SK-N-SH (cell line): ENCODE results near the gene NAA38. TPM values are rescaled to one million over a fixed set of nuclear protein-coding genes. Genes with fewer than 3 reads are reported as not detected.

Source experiments
- CHD2 ChIP-seq: fragments of 150-350 bp; IDR thresholded peaks from 2 replicates; pipeline ENCODE4 v1.6.1; 2018; ENCODE audit warnings: low read length; ENCODE audit not compliant: partially characterized antibody
- EZH2phosphoT487 ChIP-seq: fragments of 200-600 bp; sonication (generic); IDR thresholded peaks from 2 replicates; pipeline ENCODE4 v1.6.1; 2017; ENCODE audit warnings: low read depth, mixed run types, mild to moderate bottlenecking, antibody characterized with exemption, moderate library complexity, borderline replicate concordance
- FOSL2 ChIP-seq: IDR thresholded peaks from 2 replicates; pipeline ENCODE4 v1.4.0; 2012; ENCODE audit warnings: low read depth, mild to moderate bottlenecking, moderate library complexity, borderline replicate concordance
- FOXJ3 ChIP-seq: sonication (generic); formaldehyde crosslinking; IDR thresholded peaks from 2 replicates; pipeline ENCODE4 v1.5.1; 2020; ENCODE audit warnings: mild to moderate bottlenecking, missing genetic modification reagents
- GABPA ChIP-seq: IDR thresholded peaks from 2 replicates; pipeline ENCODE4 v1.4.0; 2012; ENCODE audit warnings: low read depth, mild to moderate bottlenecking
- GATA2 ChIP-seq: sonication (generic); formaldehyde crosslinking; IDR thresholded peaks from 2 replicates; pipeline ENCODE4 v1.5.0; 2020; ENCODE audit warnings: mild to moderate bottlenecking, missing genetic modification reagents
- JUND ChIP-seq: IDR thresholded peaks from 2 replicates; pipeline ENCODE4 v1.4.0; 2012
- MEF2A ChIP-seq: IDR thresholded peaks from 2 replicates; pipeline ENCODE4 v1.4.0; 2012; ENCODE audit warnings: low read depth, borderline replicate concordance
- NFIC ChIP-seq: IDR thresholded peaks from 2 replicates; pipeline ENCODE4 v1.4.0; 2012; ENCODE audit warnings: borderline replicate concordance
- RCOR1 ChIP-seq: fragments of 150-350 bp; IDR thresholded peaks from 2 replicates; pipeline ENCODE4 v1.6.1; 2017; ENCODE audit warnings: antibody characterized with exemption, low read length
- RFX5 ChIP-seq: IDR thresholded peaks from 2 replicates; pipeline ENCODE4 v1.6.1; 2012; ENCODE audit warnings: mild to moderate bottlenecking, improper control_type of control experiment, low read length
- RXRA ChIP-seq: IDR thresholded peaks from 2 replicates; pipeline ENCODE4 v1.4.0; 2012; ENCODE audit warnings: low read depth, mild to moderate bottlenecking, borderline replicate concordance
- TAF1 ChIP-seq: IDR thresholded peaks from 2 replicates; pipeline ENCODE4 v1.6.1; 2012; ENCODE audit warnings: low read depth, mild to moderate bottlenecking, low read length, moderate library complexity, borderline replicate concordance
- TCF12 ChIP-seq: IDR thresholded peaks from 2 replicates; pipeline ENCODE4 v1.4.0; 2012
- TEAD4 ChIP-seq: IDR thresholded peaks from 2 replicates; pipeline ENCODE4 v1.4.0; 2012; ENCODE audit warnings: mild to moderate bottlenecking, borderline replicate concordance; ENCODE audit not compliant: insufficient read depth
- YY1 ChIP-seq: IDR thresholded peaks from 2 replicates; pipeline ENCODE4 v1.4.0; 2012; ENCODE audit warnings: low read depth, mild to moderate bottlenecking
- polyA plus RNA-seq, 3 experiments: library from polyadenylated mRNA; depleted of rRNA; stranded (reverse); fragments of >200 nt; gene quantifications; 2 replicates each; pipeline ENCODE4 v1.2.3, GENCODE V29; 2012
- TF ChIP-seq, protein P1 (sequence below): IDR thresholded peaks from 2 replicates; pipeline ENCODE4 v1.6.1; 2012; ENCODE audit warnings: mild to moderate bottlenecking, low read depth, low read length, moderate library complexity
- TF ChIP-seq, protein P2 (sequence below): IDR thresholded peaks from 2 replicates; pipeline ENCODE4 v1.4.0; 2012; ENCODE audit warnings: low read depth, borderline replicate concordance
- TF ChIP-seq, protein P3 (sequence below): IDR thresholded peaks from 2 replicates; pipeline ENCODE4 v1.4.0; 2012; ENCODE audit warnings: low read depth
- TF ChIP-seq, protein P4 (sequence below): fragments of 200-600 bp; sonication (generic); IDR thresholded peaks from 2 replicates; pipeline ENCODE4 v1.6.1; 2017; ENCODE audit warnings: antibody characterized with exemption, mild to moderate bottlenecking, moderate library complexity
- TF ChIP-seq, protein P5 (sequence below): IDR thresholded peaks from 2 replicates; pipeline ENCODE4; 2012

Gene NAA38
- polyA plus RNA-seq, 1 of the 3 experiments (the other 2 are of a cell fraction) = 202 TPM

DNA sequence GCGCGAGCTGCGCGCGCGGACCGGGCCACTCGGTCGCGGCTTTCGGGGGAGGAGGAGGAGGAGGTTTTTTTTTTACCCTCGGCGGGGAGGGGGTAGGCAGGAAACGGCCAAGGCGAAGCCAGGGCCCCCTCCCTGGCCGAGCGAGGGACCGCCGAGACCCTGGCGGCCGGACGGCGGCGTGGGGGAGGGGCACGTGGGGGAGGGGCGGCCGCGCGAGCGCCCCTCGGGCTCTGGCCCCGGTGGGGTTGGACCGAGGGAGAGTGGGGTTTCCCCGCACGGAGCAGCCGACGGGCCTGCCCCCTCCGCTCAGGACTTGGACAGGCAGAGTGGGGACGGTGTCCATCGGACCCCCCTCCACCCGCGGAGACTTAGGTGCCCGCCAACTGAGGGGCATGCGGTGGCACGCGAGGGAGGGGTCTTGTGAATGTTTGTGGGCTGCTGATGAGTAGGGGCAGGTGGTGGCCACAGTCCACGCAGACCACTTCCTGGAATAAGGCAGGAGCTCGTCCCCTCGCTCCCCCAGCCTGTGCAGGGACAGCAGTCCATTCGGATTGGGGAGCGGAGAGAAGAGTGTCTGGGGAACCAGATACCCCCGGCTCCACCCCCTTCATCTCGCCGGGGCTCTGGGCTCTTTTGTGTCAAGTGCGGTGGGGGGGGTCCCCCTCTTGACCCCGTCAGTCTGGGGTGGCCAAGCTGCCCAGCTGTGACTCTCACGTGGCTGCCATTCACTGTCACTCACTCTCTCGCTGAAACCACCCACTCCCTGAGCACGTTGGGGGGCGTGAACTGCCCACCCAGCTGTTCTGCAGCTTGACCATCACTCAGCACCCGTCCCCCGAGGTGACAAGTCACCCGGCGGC is 28.2 kb upstream of the NAA38 start (continued):
- TF ChIP-seq, protein P1, sequence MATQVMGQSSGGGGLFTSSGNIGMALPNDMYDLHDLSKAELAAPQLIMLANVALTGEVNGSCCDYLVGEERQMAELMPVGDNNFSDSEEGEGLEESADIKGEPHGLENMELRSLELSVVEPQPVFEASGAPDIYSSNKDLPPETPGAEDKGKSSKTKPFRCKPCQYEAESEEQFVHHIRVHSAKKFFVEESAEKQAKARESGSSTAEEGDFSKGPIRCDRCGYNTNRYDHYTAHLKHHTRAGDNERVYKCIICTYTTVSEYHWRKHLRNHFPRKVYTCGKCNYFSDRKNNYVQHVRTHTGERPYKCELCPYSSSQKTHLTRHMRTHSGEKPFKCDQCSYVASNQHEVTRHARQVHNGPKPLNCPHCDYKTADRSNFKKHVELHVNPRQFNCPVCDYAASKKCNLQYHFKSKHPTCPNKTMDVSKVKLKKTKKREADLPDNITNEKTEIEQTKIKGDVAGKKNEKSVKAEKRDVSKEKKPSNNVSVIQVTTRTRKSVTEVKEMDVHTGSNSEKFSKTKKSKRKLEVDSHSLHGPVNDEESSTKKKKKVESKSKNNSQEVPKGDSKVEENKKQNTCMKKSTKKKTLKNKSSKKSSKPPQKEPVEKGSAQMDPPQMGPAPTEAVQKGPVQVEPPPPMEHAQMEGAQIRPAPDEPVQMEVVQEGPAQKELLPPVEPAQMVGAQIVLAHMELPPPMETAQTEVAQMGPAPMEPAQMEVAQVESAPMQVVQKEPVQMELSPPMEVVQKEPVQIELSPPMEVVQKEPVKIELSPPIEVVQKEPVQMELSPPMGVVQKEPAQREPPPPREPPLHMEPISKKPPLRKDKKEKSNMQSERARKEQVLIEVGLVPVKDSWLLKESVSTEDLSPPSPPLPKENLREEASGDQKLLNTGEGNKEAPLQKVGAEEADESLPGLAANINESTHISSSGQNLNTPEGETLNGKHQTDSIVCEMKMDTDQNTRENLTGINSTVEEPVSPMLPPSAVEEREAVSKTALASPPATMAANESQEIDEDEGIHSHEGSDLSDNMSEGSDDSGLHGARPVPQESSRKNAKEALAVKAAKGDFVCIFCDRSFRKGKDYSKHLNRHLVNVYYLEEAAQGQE = no peak
- TF ChIP-seq YY1 = peak; percentile 31; the same call in 1 of the 2 replicates
- no peak for TF ChIP-seq JUND
- no peak for TF ChIP-seq MEF2A
- TF ChIP-seq RFX5 = no peak
- no peak for TF ChIP-seq FOXJ3 (CRISPR knock-in tag)
- TF ChIP-seq EZH2phosphoT487 = no peak
- no peak for TF ChIP-seq FOSL2
- no peak; the same call in 1 of the 2 replicates for TF ChIP-seq TCF12
- TF ChIP-seq, protein P2, sequence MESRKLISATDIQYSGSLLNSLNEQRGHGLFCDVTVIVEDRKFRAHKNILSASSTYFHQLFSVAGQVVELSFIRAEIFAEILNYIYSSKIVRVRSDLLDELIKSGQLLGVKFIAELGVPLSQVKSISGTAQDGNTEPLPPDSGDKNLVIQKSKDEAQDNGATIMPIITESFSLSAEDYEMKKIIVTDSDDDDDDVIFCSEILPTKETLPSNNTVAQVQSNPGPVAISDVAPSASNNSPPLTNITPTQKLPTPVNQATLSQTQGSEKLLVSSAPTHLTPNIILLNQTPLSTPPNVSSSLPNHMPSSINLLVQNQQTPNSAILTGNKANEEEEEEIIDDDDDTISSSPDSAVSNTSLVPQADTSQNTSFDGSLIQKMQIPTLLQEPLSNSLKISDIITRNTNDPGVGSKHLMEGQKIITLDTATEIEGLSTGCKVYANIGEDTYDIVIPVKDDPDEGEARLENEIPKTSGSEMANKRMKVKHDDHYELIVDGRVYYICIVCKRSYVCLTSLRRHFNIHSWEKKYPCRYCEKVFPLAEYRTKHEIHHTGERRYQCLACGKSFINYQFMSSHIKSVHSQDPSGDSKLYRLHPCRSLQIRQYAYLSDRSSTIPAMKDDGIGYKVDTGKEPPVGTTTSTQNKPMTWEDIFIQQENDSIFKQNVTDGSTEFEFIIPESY = no peak
- TF ChIP-seq, protein P3, sequence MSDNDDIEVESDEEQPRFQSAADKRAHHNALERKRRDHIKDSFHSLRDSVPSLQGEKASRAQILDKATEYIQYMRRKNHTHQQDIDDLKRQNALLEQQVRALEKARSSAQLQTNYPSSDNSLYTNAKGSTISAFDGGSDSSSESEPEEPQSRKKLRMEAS = peak; percentile 57
- TF ChIP-seq NFIC = no peak
- TF ChIP-seq, protein P4, sequence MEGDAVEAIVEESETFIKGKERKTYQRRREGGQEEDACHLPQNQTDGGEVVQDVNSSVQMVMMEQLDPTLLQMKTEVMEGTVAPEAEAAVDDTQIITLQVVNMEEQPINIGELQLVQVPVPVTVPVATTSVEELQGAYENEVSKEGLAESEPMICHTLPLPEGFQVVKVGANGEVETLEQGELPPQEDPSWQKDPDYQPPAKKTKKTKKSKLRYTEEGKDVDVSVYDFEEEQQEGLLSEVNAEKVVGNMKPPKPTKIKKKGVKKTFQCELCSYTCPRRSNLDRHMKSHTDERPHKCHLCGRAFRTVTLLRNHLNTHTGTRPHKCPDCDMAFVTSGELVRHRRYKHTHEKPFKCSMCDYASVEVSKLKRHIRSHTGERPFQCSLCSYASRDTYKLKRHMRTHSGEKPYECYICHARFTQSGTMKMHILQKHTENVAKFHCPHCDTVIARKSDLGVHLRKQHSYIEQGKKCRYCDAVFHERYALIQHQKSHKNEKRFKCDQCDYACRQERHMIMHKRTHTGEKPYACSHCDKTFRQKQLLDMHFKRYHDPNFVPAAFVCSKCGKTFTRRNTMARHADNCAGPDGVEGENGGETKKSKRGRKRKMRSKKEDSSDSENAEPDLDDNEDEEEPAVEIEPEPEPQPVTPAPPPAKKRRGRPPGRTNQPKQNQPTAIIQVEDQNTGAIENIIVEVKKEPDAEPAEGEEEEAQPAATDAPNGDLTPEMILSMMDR = no peak
- TF ChIP-seq GATA2 = no peak
- TF ChIP-seq RCOR1 = no peak
- TF ChIP-seq, protein P5, sequence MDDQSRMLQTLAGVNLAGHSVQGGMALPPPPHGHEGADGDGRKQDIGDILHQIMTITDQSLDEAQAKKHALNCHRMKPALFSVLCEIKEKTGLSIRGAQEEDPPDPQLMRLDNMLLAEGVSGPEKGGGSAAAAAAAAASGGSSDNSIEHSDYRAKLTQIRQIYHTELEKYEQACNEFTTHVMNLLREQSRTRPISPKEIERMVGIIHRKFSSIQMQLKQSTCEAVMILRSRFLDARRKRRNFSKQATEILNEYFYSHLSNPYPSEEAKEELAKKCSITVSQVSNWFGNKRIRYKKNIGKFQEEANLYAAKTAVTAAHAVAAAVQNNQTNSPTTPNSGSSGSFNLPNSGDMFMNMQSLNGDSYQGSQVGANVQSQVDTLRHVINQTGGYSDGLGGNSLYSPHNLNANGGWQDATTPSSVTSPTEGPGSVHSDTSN = peak; percentile 80
- no peak for TF ChIP-seq RXRA
- no peak for TF ChIP-seq TEAD4
- no peak for TF ChIP-seq GABPA
- peak; percentile 90 for TF ChIP-seq CHD2
- no peak for TF ChIP-seq TAF1
